Measurements from ENCODE around the gene AFF3. TPM values are rescaled to one million over a fixed set of nuclear protein-coding genes. Genes with fewer than 3 reads are reported as not detected.

The AFF3 gene
- total RNA-seq, 1 experiment from 2014 or later = 0.61 TPM

GRCh38 chr2:99565227-99565626 lies 577.2 kb downstream of the AFF3 start:
- no peak for ATAC-seq
- no peak for DNase-seq (ENCODE audit: low read depth, low spot score)
- Histone ChIP-seq H3K9me2 (ENCODE audit: insufficient read depth) (no peaks in the 10 kb centered on the region), H3K9ac (ENCODE audit: low read length) (no peak overlapping the region), H3K4me3 (replicated peaks in 1 of 2; ENCODE audit: low read depth in 1 of 2, low read length in 2 of 2) (no peak overlapping the region), H3K27ac (ENCODE audit: low read depth, low read length) (no peak overlapping the region), H3K4me1 (ENCODE audit: control insufficient read depth in 1 of 2, insufficient read depth in 2 of 2, low read length in 2 of 2) (no peaks in the 10 kb centered on the region), H2AFZ (ENCODE audit: low read depth, low read length, poor library complexity, severe bottlenecking) (no peak overlapping the region), H3K4me2 (ENCODE audit: low read length) (no peak overlapping the region), H3K36me3 (ENCODE audit: control insufficient read depth in 1 of 2, insufficient read depth in 2 of 2, low read length in 2 of 2) (no peaks in the 10 kb centered on the region), H4K20me1 (ENCODE audit: insufficient read depth) (no peaks in the 10 kb centered on the region), H3K27me3 (ENCODE audit: insufficient read depth, low read length) (peaks cover 13% of the 10 kb centered on the region; the same call in 1 of the 2 replicates), H3K79me2 (ENCODE audit: insufficient read depth, low read length) (no peaks in the 10 kb centered on the region), H3K9me3 (ENCODE audit: control insufficient read depth in 1 of 2, insufficient read depth in 1 of 2, low read depth in 1 of 2, low read length in 2 of 2) (no peaks in the 10 kb centered on the region)
- TF ChIP-seq SP1 (IDR thresholded peaks at IDR 0.05; ENCODE audit: low read depth) (no peak), CEBPB (IDR thresholded peaks at IDR 0.05; ENCODE audit: low read depth) (no peak), RAD21 (IDR thresholded peaks at IDR 0.05; ENCODE audit: low read depth) (no peak), TCF7L2 (IDR thresholded peaks at IDR 0.05; ENCODE audit: borderline replicate concordance, extremely low read depth, insufficient read depth, insufficient read length) (no peak), EZH2phosphoT487 (IDR thresholded peaks at IDR 0.05; ENCODE audit: borderline replicate concordance) (no peak)
- ChIA-PET RAD21 (ENCODE audit: low non-redundant PET in 1 of 2, low total read pairs in 2 of 2, uncharacterized antibody in 2 of 2, unreplicated experiment in 2 of 2) (no interaction called here), POLR2A (no interaction called here), CTCF (no interaction called here)
- intact Hi-C loops (cut with micrococcal nuclease) = no loop called here
- no TSS peak for BruUV-seq (replicated peaks)

GRCh38 chr2:99562516-99562915 lies 579.9 kb downstream of the AFF3 start:
- no peak overlapping the region for H3K9ac ChIP-seq (ENCODE audit: low read length)
- ChIA-PET RAD21 (ENCODE audit: low non-redundant PET in 1 of 2, low total read pairs in 2 of 2, uncharacterized antibody in 2 of 2, unreplicated experiment in 2 of 2) (interaction anchor here in 1 of 2 experiments (0.7 kb wide), 1 partner anchor 141 kb away, joined by 3 read pairs; no protein-coding TSS in a partner anchor), CTCF (interaction anchor here (1.0 kb wide), 1 partner anchor 256 kb away, joined by 3 read pairs; no protein-coding TSS in a partner anchor), POLR2A (no interaction called here)
- no peaks in the 10 kb centered on the region for H4K20me1 ChIP-seq (ENCODE audit: insufficient read depth)
- H3K27me3 ChIP-seq (ENCODE audit: insufficient read depth, low read length) = peaks cover 15% of the 10 kb centered on the region; the same call in 1 of the 2 replicates
- intact Hi-C loops (cut with micrococcal nuclease) = no loop called here
- DNase-seq (ENCODE audit: low read depth, low spot score) (no peak), ATAC-seq (no peak)
- no peaks in the 10 kb centered on the region for H3K79me2 ChIP-seq (ENCODE audit: insufficient read depth, low read length)
- no peak overlapping the region for H3K27ac ChIP-seq (ENCODE audit: low read depth, low read length)
- no peaks in the 10 kb centered on the region for H3K9me2 ChIP-seq (ENCODE audit: insufficient read depth)
- no TSS peak for BruUV-seq (replicated peaks)
- H3K4me3 ChIP-seq (replicated peaks in 1 of 2; ENCODE audit: low read depth in 1 of 2, low read length in 2 of 2) = no peak overlapping the region
- H3K36me3 ChIP-seq (ENCODE audit: control insufficient read depth in 1 of 2, insufficient read depth in 2 of 2, low read length in 2 of 2) = no peaks in the 10 kb centered on the region
- no peaks in the 10 kb centered on the region for H3K9me3 ChIP-seq (ENCODE audit: control insufficient read depth in 1 of 2, insufficient read depth in 1 of 2, low read depth in 1 of 2, low read length in 2 of 2)
- H3K4me2 ChIP-seq (ENCODE audit: low read length) = no peak overlapping the region
- no peak for TF ChIP-seq ATF3 (IDR thresholded peaks at IDR 0.05)
- TF ChIP-seq TCF7L2 (IDR thresholded peaks at IDR 0.05; ENCODE audit: borderline replicate concordance, extremely low read depth, insufficient read depth, insufficient read length) = no peak
- no peak for TF ChIP-seq POLR2AphosphoS5 (IDR thresholded peaks at IDR 0.05; ENCODE audit: low read depth, low read length)
- TF ChIP-seq SRF (IDR thresholded peaks at IDR 0.05; ENCODE audit: low read depth) = no peak
- TF ChIP-seq ZFX (IDR thresholded peaks at IDR 0.05) = no peak
- TF ChIP-seq SIN3A (IDR thresholded peaks at IDR 0.05; ENCODE audit: low read depth) = no peak
- no peak for TF ChIP-seq SP1 (IDR thresholded peaks at IDR 0.05; ENCODE audit: low read depth)
- no peak for TF ChIP-seq CBX3 (IDR thresholded peaks at IDR 0.05; ENCODE audit: low read depth)
- no peak for TF ChIP-seq EZH2 (IDR thresholded peaks at IDR 0.05)
- no peak for TF ChIP-seq EGR1 (IDR thresholded peaks at IDR 0.05; ENCODE audit: low read depth)
- TF ChIP-seq ZBTB33 (IDR thresholded peaks at IDR 0.05; ENCODE audit: extremely low read depth, insufficient replicate concordance, low read length) = no peak
- TF ChIP-seq POLR2A (IDR thresholded peaks at IDR 0.05; ENCODE audit: borderline replicate concordance, extremely low read depth, insufficient read depth, insufficient read length) = no peak
- no peak for TF ChIP-seq JUND (IDR thresholded peaks at IDR 0.05)
- TF ChIP-seq RAD21 (IDR thresholded peaks at IDR 0.05; ENCODE audit: low read depth) = no peak
- no peak for TF ChIP-seq YY1 (IDR thresholded peaks at IDR 0.05; ENCODE audit: extremely low read depth, insufficient replicate concordance, low read depth, low read length)
- TF ChIP-seq FOSL1 (IDR thresholded peaks at IDR 0.05; ENCODE audit: low read depth) = no peak
- TF ChIP-seq EZH2phosphoT487 (IDR thresholded peaks at IDR 0.05; ENCODE audit: borderline replicate concordance) = no peak
- TF ChIP-seq ELF1 (IDR thresholded peaks at IDR 0.05; ENCODE audit: borderline replicate concordance, low read depth) = no peak
- TF ChIP-seq CEBPB (IDR thresholded peaks at IDR 0.05; ENCODE audit: low read depth) = no peak
- H2AFZ ChIP-seq (ENCODE audit: low read depth, low read length, poor library complexity, severe bottlenecking) = no peak overlapping the region
- H3K4me1 ChIP-seq (ENCODE audit: control insufficient read depth in 1 of 2, insufficient read depth in 2 of 2, low read length in 2 of 2) = no peaks in the 10 kb centered on the region

All from HCT116 (cell line).